Measurements from ENCODE around the gene PATJ.

- no peak for TF ChIP-seq POLR2AphosphoS5 (IDR thresholded peaks at IDR 0.05; ENCODE audit: low read depth, low read length)
- no peak for TF ChIP-seq POLR2A (IDR thresholded peaks at IDR 0.05; ENCODE audit: low read depth, low read length)
- no peak for TF ChIP-seq TAF1 (IDR thresholded peaks at IDR 0.05; ENCODE audit: low read depth, low read length)
- no peak for TF ChIP-seq POU2F2 (IDR thresholded peaks at IDR 0.05; ENCODE audit: low read depth, low read length)
- TF ChIP-seq SPI1 (IDR thresholded peaks at IDR 0.05; ENCODE audit: low read depth, low read length), result no peak
Measured at GRCh38 chr1:61888808-61889207, 146.5 kb downstream of the PATJ start.
